ENCODE measurements around the gene CCDC85B. TPM values are rescaled to one million over a fixed set of nuclear protein-coding genes. Genes with fewer than 3 reads are reported as not detected.

CCDC85B gene
- polyA plus RNA-seq, 1 of the 3 experiments (the other 2 are of a cell fraction), result 52.8 TPM

- TF ChIP-seq USF1 (IDR thresholded peaks at IDR 0.05; ENCODE audit: borderline replicate concordance, low read depth) (peak; percentile 51; the same call in 1 of the 2 replicates), EZH2phosphoT487 (IDR thresholded peaks at IDR 0.05; ENCODE audit: borderline replicate concordance, low read depth) (no peak), FOXM1 (IDR thresholded peaks at IDR 0.05; ENCODE audit: low read depth) (no peak)
Measured at GRCh38 chr11:65860278-65861164, 30.0 kb upstream of the CCDC85B start, which contains the start of gene MUS81 (continued).

- peak overlapping the region; percentile 93 for H3K27ac ChIP-seq (ENCODE audit: low read depth in 2 of 2, low read length in 1 of 2)
- TF ChIP-seq RCOR1 (IDR thresholded peaks at IDR 0.05; ENCODE audit: low read length), result no peak
- no peak for TF ChIP-seq PBX3 (IDR thresholded peaks at IDR 0.05)
- TF ChIP-seq SIN3A (IDR thresholded peaks at IDR 0.05; ENCODE audit: borderline replicate concordance, low read depth, low read length), result no peak
- TF ChIP-seq RFX5 (IDR thresholded peaks at IDR 0.05; ENCODE audit: low read length), result no peak
- TF ChIP-seq NFIC (IDR thresholded peaks at IDR 0.05; ENCODE audit: borderline replicate concordance), result no peak
- TF ChIP-seq GATA2 (CRISPR knock-in tag; IDR thresholded peaks at IDR 0.05), result no peak
- no peak for TF ChIP-seq ZBTB33 (IDR thresholded peaks at IDR 0.05; ENCODE audit: borderline replicate concordance, low read depth)
- no peak for TF ChIP-seq USF2 (IDR thresholded peaks at IDR 0.05; ENCODE audit: borderline replicate concordance, low read depth, low read length)
- TF ChIP-seq MAX (IDR thresholded peaks at IDR 0.05; ENCODE audit: low read depth), result no peak
- no peaks in the 10 kb centered on the region for H3K9me3 ChIP-seq
- H3K9ac ChIP-seq, result peak overlapping the region; percentile 86
- no peaks in the 10 kb centered on the region for H3K9me2 ChIP-seq
- CTCF ChIA-PET, result interaction anchor here (0.7 to 18.4 kb wide), 9 partner anchors 10 to 223 kb away, joined by 3 to 374 read pairs (median 4); partner anchors contain the start of genes CCDC85B, CTSW, EFEMP2 and FIBP
- H3F3A ChIP-seq (replicated peaks; ENCODE audit: insufficient read depth), result peaks cover 43% of the 10 kb centered on the region
- peaks cover 14% of the 10 kb centered on the region for H4K20me1 ChIP-seq (ENCODE audit: insufficient read depth)
- no peak overlapping the region for H2AFZ ChIP-seq (ENCODE audit: low read depth)
- no peak for DNase-seq
- H3K4me1 ChIP-seq (ENCODE audit: control insufficient read depth in 1 of 2, insufficient read depth in 2 of 2, low read depth in 1 of 2, low read length in 1 of 2), result peaks cover 10 to 21% of the 10 kb centered on the region in 2 experiments
- peaks cover 23 to 51% of the 10 kb centered on the region in 2 experiments for H3K36me3 ChIP-seq (replicated peaks in 1 of 2; ENCODE audit: control insufficient read depth in 1 of 2, insufficient read depth in 2 of 2, low read length in 1 of 2)
- 2% methylated on average over 14 of the region's 14 CpGs for WGBS (ENCODE audit: low lambda C conversion rate)
- POLR2A ChIA-PET, result interaction anchor here (1.5 to 5.0 kb wide), 4 partner anchors 9 to 28 kb away, joined by 4 to 59 read pairs (median 30); partner anchors contain the start of genes CCDC85B and FIBP
- peak overlapping the region; percentile 99 for H3K4me2 ChIP-seq
- H3K4me3 ChIP-seq (ENCODE audit: low read depth in 2 of 2, low read length in 1 of 2), result peak overlapping the region; percentile 97 to 99
- H3K27me3 ChIP-seq (ENCODE audit: insufficient read depth), result no peaks in the 10 kb centered on the region
- H3K79me2 ChIP-seq (ENCODE audit: insufficient read depth), result peaks cover 59% of the 10 kb centered on the region
Measured at GRCh38 chr11:65861165-65861505, 29.3 kb upstream of the CCDC85B start.

Measured in SK-N-SH (cell line).